NCI-H1417 treated with DMSO at 0.1 percent for 48 hours (cell line): ENCODE data around the gene PGA5.

Experiments used
- DNase-seq: peaks from one replicate; lab custom pipeline; 2025; lab: John Stamatoyannopoulos, UW

Gene PGA5

DNA sequence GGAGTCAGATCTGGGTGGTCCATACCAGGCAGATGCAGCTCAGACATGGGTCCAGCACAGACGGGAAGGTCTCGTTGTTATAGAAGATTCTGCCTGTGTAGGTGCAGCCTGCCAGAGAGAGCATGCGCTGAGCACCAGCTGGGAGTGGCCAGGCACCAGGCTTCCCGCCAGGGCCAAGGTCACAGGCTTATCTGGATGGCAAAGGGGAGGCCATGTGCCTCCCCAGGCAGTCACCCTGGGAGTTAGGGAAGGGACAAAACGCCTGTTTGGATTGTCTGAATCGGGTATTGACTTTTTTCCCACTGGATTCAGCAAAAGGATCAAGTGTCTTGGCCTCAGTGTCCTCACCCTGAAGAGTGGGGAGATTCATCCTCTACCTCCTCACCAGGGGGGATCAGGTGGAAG, 26.5 kb downstream of the PGA5 start:
- DNase-seq, result no peak

DNA sequence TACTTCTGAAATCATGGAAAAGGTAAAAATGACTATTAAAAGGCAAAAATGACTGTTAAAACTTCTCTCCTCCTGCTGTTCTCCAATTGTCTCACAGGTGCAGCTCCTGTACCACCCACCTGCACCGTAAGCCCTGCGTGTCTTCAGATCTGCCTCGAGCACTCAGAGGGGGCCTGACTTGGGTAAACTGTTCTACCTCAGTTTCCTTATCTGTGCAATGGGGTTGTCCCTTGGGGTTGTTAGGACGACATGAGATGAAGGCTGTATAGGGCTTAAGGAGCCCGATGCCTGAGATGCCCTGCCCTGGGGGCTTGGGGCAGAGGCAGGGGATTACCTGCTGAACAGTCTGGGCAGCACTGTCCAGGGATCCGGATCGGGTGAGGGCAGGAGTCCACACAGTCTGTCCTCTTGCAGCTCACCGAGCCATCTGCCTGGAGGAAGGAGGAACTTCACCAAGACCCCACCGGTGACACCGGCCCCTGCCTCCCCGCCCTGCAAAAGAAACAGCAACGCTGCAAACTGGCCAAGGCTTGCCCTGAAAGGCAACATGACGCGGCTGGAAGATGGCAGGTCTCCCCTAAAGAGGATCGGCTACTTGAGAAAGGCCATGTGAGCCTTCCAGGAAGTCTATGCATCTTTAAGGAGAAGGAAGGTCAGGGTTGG, 27.7 kb downstream of the PGA5 start:
- no peak for DNase-seq

DNA sequence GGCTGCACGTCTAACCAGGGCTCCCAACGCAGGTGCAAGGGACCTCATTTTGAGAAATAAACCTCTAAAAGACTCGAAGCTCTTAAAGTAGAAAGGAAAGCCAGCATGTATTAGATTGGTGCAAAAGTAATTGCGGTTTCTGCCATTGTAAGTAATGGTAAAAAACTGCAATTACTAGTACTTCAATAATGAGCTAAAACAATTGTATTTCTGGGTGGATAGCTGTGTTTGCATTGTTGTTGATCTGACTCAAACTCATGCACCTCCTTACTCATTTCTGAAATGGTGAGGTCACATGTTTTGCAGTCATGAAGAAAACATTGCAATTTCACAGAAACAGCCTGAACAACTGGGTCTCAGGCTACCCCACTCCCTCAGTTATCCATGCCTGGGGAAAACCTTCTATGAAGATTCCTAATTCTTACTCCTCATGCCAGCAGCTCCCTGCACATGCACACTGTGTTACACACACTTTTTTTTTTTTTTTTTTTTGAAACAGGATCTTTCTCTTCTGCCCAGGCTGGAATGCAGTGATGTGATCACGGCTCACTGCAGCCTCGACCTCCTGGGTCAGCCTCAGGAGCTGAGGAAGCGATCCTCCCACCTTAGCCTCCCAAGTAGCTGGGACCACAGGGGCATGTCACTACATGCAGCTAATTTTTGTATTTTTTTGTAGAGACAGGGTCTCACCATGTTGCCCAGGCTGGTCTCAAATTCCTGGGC, 29.5 kb downstream of the PGA5 start:
- DNase-seq, result no peak

DNA sequence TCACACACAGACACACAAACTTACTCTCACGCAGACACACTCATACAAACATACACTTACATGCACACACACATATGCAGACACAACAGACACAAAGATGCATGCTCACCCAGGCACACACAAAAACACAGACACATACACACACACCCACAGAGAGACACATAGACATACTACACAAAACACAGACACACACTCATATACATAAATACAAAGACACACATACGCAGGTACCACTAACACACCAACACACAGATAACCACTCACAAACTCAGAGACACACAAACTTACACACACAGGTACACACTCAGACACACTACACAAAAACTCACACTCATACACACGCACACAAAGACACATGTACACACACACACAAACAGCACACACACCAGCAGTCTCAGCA, 31.8 kb downstream of the PGA5 start:
- DNase-seq, result no peak

DNA sequence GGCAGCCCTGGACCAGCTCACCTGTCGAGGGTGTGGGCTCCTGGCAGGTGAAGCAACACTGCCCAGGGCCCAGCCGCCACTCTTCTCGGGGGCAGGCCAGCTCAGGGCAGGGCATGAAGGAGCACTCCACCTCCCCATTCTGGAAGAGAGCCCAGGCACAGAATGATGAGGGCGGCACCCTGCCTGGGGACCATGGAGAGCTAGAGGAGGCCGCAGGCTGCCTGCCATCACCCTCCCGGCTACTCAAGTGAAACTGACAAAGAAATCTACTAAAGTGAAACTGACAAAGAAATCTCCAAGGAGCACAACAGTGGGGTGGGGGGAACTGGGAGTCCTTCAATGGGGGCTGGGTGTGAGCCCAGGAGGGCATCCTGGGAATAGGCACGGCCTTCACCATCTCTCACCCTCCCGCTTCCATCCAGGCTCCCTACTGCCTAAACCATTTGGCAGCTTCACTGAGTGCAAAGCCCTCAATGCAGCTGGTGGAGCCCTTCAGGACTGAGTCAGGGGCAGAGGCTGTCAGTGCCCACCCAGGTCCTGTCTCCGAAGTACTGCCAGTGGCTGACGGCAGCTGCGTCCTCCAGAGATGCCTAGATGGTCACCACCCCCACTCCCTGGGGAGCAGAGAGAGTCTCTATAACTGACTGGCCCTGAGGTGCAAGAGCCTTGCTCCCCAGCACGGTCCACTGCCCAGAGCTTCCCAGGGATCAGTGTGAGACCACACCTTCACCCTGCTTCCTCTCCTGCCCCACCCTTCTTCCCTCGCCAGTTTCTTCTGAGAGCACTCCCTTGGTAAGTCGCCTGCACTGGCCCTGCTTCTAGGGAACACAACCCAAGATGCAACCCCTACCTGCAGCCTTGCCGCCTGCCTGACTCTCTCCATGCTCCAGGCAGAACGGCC, 32.5 kb downstream of the PGA5 start:
- DNase-seq, result no peak

DNA sequence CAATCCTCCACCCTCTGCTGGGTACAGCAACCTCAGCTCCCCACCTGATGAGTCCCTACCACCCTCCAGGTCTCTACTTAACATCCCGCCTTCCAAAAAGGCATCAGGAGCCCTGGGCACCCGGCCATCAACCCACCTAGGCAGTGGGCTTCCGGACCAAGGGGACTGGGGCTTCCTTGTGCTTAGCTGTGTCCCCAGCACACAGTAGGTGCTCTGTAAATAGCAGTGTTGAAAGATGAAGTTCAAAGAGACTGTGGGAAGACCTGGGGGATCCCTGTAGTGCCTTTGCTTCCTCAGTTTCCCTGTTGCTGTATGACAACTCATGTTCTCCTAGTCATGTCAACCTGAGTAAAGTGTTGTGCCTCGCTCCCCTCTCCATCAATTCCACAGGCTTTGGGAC, 33.1 kb downstream of the PGA5 start:
- DNase-seq, result no peak

DNA sequence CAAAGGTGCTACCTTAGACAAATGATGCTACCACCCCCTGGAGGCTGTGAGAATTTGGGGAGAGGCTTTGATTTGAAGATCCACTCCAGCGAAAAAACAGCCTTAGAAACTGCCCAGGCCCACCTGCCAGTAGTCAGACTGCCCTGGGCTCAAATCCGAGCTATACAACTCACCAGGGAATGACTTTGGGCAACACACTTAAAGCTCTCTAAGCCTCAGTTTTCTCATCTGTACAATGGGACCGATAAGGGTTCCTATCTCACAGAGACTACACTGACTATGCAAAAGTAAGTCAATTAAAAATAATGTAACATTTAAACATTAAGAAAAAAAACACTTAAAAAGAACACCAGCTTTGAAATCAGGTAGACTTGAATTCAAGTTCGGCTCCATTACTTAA, 34.2 kb downstream of the PGA5 start:
- no peak for DNase-seq

DNA sequence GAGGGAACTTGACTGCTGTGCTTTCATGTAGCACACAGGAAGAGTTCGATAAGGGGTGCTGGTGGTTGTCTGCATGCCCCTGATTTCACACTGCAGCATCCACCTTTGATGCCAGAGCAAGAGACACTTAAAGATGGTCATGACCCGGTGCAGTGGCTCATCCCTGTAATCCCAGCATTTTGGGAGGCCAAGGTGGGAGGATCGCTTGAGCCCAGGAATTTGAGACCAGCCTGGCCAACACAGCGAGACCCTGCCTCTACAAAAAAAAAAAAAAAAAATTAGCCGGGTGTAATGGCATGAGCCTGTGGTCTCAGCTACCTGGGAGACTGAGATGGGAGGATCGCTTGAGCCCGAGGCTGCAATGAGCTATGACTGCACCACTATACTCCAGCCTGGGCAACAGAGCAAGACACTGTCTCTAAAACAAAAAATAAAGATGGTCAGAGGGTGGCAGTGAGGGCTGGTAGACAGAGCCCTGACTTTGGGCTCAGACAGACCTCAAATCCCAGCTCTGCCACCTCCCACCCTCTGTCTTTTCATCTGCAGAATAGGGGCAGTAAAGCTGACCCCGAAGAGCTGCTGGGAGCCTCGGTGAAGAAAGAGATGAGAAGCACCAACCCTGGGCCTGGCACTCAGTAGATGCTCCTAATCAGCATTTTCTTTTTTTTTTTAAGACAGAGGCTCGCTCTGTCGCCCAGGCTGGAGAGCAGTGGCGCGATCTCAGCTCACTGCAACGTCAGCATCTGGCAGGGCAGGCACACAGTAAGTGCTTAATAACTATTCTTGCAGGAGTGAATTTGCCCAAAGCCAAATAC, 36.4 kb downstream of the PGA5 start:
- DNase-seq, result no peak

DNA sequence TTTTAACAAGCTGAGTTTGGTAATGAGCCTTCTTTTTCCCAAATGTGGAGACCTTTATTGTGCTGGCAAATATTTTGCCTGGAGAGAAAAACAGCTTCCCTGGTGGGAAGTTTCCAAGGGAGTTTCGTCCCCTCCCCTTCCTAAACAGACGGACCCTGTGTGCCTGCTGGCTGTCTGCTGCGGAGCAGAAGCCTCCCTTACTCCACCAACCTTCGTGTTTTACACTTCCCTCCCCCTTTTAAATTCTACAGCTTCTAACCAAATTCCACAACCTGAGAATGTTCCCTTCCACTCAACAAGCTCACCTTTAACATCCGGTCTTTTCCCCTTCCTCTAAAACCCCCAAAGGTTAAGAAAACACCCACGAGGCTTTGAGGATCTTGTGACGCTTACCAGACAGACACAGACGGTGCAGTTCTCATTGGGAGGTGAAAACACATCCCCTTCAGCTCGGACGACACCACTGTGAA, 37.1 kb downstream of the PGA5 start:
- DNase-seq, result no peak

DNA sequence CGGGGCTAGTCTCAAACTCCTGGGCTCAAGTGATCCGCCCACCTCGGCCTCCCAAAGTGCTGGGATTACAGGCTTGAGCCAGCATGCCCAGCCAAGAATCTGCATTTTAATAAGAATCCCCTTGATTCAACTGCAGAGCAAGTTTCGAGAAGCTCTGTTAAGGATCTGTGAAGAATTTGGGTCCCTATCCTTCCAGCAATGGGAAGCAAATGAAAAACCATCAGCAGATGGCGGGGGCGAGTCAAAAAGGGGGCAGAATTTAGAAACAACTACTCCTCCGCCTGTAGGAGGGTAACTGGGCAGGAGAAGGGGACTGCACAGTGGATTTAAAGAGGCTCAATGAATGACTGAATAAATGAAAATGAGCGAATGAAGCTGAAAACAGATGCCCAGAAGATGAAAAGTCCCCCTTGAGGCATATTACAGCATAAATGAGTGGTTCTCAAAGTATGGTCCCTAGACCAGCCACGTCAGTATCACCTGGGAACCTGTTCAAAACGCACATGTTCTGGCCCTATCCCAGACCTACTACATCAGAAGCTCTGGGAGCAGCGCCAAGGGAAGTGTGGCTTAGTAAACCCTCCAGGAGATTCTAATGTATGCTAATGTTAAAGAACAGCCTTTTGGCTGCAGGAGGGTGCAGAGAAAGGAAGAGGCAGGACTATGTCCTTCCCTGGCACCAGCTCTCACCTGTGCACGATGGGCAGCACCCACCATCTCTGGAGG, 39.1 kb downstream of the PGA5 start:
- no peak for DNase-seq

DNA sequence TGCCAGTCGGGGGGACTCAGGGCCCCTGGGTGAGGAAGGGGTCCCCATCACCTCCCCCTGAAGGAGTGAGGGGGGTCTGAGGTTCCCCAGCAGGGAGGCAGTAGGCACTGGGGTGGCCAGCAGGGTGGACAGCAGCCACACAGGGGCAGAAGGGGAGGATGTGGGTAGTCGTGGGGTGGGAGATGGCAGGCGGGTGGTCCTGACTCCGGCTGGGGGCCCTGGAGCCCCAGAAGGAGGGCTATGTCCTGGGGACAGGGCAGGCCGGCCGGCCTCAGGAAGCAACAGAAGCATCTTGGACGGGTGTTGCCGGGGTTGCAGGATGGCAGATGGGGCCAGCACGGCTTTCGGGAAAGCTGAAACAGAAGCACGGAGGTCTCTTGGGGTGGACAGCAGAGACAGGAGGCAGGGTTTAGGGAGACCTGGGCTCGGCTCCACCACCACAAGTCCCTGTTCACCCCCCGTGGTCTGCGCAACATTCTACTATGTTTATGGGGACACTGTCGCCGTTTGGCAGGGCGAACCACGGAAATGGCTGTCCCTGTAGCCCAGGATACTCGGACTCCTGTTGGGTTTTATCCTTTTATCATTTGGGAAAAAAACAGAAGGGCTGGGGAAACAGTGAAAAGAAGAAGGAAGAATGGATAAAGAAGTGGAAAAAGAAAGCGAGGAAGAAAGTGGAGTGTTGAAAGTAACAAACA, 40.1 kb downstream of the PGA5 start:
- no peak for DNase-seq

DNA sequence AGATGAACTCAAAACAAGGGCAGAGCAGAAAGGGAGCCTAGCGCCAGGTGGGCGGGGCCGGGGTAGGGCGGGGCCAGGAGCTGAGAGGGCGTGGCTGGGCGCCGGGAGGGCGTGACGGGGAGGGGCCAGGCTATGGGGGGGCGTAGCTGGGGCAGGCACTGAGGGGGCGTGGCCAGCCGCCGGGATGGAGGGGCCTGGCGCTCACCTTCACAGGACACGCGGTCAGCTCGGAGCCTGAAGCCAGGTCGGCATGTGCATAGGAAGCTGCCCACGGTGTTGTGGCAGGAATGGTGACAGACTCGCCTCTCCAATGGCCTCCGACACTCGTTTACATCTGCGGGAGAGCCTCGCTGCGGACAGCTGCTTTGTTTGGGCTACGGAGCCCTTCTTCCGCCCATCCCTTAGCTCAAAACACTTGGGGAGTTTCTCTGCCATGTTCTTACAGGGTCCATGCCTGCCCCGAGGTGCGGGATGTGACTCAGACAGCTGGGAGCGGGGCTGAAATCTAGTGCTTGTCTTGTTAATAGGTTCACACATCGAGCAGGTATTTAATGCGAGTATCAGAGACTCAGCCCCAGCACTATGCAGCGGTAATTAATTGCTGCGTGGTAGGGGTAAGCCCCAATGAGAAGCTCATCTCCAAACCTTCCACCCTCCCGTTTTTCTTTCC, 40.7 kb downstream of the PGA5 start:
- no peak for DNase-seq

DNA sequence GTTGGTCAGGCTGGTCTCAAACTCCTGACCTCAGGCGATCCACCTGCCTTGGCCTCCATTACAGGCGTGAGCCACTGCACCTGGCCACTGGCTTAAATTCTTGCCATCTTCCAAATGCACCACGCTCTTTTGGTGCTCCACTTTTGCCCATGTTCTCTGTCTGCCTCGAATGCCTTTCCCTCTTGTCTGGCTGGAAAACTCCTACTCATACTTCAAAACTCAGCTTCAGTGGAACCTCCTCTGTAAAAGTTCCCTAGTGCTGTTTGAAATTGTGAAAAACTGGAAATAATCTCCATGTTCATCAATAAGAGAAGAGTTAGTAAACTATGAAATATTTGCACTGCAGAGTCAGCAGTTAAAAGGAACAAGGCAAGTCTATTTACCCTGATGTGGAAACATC, 42.6 kb downstream of the PGA5 start:
- DNase-seq, result no peak

DNA sequence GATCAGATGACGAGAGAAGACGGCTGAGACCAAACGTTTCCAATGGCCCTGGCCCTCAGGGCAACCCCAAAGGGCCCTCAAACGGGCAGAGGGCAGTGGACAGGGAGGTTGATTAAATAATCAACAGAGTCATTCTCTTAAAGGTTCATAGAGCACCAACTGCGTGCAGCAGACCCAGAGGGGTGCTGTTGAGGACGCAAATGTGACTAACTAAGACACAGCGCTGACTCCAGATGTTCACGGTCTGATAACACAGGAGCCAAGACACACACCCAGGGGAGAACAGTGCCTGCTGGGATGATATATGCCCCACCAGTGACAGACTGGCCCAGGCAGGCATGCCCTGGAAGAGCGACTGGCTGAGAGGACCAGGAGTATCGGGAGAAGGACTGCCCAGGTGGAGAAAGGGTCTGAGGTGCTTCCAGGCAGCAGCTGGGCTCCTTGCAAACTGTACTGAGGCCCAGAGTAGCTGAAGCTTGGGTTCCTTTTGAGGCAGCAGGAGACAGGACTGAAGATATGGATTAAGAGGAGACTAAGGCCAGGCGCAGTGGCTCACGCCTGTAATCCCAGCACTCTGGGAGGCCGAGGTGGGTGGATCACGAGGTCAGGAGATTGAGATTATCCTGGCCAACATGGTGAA, 46.5 kb downstream of the PGA5 start:
- no peak for DNase-seq

DNA sequence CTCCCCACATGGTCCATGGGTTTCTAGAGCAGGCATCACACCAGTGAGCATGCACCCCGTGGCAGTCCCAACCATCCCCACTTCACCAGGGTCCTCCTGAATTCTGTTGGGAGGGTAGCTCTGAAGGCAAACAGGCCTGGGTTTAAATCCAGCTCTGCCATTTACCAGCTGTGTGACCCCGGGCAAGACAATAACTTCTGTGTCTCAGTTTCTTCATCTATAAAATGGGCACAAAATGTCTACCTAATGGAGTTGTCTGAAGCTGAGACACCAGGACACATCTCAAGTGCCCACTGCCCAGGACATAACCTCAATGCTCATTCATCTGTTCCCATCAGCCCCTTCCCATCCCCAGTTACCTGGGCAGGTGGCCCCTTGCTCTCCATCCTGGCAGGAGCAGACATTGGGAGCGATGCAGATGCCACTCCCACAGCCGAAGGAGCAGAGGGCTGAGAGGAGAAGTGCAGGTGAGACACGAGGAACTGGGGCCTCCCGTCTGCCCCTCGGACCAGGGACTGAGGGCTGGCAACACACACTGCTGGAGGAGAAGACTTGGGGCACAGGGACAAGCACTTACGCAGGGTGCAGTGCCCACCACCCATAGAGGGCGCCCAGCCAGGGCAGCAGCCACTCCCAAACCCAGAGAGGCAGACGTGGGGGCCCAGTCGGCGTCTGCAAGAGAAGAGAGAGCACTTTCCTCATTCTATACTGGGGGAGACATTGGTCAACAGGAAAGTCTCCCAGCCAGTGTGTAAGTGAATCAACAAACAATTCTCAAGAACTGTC, 50.1 kb downstream of the PGA5 start:
- DNase-seq, result no peak

DNA sequence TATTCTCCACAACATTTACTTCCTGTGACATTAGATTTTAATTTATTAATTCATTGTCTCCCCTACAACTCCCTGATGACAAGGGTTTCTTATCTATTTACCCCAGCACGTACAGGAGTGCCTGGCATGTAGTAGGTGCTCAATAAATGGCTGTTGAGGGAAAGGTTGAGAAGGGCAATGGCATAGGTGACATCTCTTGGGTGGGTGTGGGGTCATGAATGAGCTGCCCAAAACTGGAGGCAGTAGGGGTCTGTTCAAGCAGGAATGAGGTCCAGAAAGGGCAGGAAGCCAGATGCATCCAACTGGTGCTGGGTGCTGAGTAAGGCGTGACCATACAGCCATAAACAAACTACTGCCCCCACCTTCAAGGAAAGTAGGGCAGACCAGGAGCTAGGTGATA, 51.4 kb downstream of the PGA5 start:
- DNase-seq, result no peak

DNA sequence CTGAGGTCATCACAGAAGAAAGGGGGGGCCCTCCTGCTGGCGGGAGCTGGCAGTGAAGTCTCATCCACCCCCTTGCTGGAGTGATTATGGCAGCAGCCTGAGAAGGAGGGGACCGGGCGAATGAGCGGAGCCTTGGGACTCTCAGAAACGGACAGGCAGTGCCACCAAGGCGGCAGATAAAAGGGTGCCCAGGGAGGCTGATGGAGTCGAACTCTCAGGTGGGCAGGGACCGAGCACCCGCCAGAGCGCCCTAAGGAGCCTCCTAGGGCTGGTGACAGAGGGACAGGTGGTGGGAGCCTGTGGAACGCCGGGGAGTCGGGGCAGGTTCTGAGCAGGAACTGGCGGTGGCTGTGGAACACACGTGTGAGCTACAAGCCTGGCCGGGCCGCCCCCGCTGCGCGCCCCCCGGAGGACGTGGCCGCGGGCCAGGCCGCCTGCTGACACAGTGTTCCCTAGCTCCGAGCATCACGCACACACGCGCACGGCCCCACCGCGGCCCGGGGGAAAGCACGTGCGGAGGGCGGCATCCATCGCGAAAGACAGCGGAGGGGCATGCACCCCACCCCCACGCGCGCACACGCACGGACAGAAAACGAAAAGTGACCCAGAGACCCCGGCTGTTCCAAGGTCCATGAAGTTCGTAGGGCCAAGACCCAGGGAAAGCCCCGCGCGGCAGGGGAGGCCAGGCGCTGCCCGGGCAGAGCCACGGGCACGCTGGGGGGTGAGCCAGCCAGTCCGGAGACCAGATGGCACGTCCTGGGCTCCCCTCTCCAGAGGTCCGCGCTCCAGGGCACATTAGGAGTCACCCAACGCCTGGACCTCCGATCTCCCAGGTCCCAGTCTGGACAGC, 53.1 kb downstream of the PGA5 start:
- DNase-seq, result no peak
